HG03095 (cell line): ENCODE measurements around the gene CCNJL.

ENCODE experiments used
- ATAC-seq: cut with Tn5 transposase; IDR thresholded peaks from one replicate; pipeline ENCODE4 v1.9.1; 2021; ENCODE audit warnings: moderate library complexity; ENCODE audit not compliant: unreplicated experiment

The CCNJL gene

GRCh38 chr5:160291467-160291866, 20.9 kb downstream of the CCNJL start:
- no peak for ATAC-seq

- no peak for ATAC-seq
Observed at GRCh38 chr5:160290751-160291150, 21.6 kb downstream of the CCNJL start.

GRCh38 chr5:160289721-160290120, 22.6 kb downstream of the CCNJL start:
- ATAC-seq: no peak

GRCh38 chr5:160289356-160289651, 23.1 kb downstream of the CCNJL start:
- ATAC-seq: no peak

GRCh38 chr5:160287378-160288051, 24.8 kb downstream of the CCNJL start:
- ATAC-seq: no peak

GRCh38 chr5:160286947-160287346, 25.4 kb downstream of the CCNJL start:
- no peak for ATAC-seq

GRCh38 chr5:160285316-160285715, 27.0 kb downstream of the CCNJL start:
- ATAC-seq: no peak

GRCh38 chr5:160284291-160284873, 28.0 kb downstream of the CCNJL start:
- ATAC-seq: no peak

- no peak for ATAC-seq
Observed at GRCh38 chr5:160281275-160281674, 31.1 kb downstream of the CCNJL start.

GRCh38 chr5:160280384-160281095, 31.8 kb downstream of the CCNJL start:
- no peak for ATAC-seq

- ATAC-seq: no peak
Observed at GRCh38 chr5:160278343-160278742, 34.0 kb downstream of the CCNJL start.

- no peak for ATAC-seq
Observed at GRCh38 chr5:160274483-160274931, 37.9 kb downstream of the CCNJL start.

GRCh38 chr5:160272889-160273288, 39.5 kb downstream of the CCNJL start:
- no peak for ATAC-seq

- ATAC-seq: no peak
Observed at GRCh38 chr5:160272264-160272663, 40.1 kb downstream of the CCNJL start.

GRCh38 chr5:160271836-160272235, 40.5 kb downstream of the CCNJL start:
- ATAC-seq: no peak

GRCh38 chr5:160271396-160271795, 41.0 kb downstream of the CCNJL start:
- no peak for ATAC-seq

GRCh38 chr5:160270704-160271103, 41.7 kb downstream of the CCNJL start:
- no peak for ATAC-seq

GRCh38 chr5:160269017-160269416, 43.3 kb downstream of the CCNJL start:
- ATAC-seq: no peak

- ATAC-seq: no peak
Observed at GRCh38 chr5:160268121-160268520, 44.2 kb downstream of the CCNJL start.

GRCh38 chr5:160266752-160267345, 45.5 kb downstream of the CCNJL start:
- ATAC-seq: no peak

- no peak for ATAC-seq
Observed at GRCh38 chr5:160266044-160266443, 46.3 kb downstream of the CCNJL start.

- ATAC-seq: no peak
Observed at GRCh38 chr5:160263326-160263855, 49.0 kb downstream of the CCNJL start.
